Measurements from ENCODE around the gene NHS.

Gene NHS

DNA sequence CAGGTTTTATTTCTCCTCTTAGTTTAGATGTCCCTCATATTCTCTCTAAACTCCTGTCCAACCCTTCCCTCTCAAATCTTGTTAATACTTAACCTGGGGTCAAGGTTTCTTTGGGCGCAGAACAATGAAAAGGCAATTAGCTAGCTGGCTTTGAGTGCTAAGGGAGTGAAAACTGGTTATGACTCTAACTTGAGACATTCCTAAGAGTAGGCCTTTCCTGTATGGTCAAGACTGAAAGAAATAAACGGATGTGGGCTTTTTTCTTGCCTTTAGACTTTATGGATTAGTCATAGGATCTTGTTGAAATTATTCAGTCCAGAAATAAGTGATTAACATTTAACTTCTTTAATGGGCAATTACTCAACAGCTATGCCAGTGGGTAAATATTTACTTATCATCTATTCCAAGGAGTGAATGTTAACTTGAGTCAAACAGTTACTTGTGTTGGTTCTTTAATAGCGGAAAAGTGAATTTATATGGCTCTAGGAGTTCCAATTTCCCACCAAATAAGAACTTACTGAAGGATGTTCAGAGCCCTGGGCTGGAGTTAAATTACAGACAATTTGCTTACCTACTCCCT is 220.5 kb downstream of the NHS start:
- no peak for DNase-seq

- DNase-seq = no peak
These were observed 221.1 kb downstream of the NHS start for GRCh38 chrX:17596061-17596460.

DNA sequence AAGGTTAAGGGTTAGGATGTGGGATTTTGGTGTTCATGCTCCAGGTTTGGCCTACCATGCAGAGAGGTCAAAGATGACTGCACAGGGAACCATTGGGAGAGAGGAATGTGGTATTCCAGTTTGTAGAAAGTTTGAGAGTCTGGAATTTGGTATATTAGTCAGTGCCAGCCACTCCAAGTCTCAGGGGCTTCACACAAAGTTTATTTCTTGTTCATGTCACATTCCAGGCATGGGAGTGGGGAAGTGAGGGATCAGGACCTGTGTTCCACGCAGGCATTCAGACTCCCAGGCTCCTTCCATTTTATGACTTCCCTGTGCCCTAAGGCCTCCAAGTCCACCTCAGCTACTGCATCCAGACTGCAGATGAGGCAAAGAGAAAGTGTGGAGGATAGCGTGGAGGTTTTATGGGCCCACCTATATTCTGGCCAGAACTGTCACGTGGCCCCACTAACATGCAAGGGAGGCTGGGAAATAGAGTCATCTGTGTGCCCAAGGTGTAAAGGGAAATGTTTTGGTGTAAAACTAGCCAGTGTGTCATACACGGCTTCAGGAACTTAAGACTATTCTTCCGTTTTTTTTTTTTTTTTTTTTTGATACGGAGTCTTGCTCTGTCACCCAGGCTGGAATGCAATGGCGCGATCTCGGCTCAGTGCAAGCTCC is 221.7 kb downstream of the NHS start:
- no peak for DNase-seq

DNA sequence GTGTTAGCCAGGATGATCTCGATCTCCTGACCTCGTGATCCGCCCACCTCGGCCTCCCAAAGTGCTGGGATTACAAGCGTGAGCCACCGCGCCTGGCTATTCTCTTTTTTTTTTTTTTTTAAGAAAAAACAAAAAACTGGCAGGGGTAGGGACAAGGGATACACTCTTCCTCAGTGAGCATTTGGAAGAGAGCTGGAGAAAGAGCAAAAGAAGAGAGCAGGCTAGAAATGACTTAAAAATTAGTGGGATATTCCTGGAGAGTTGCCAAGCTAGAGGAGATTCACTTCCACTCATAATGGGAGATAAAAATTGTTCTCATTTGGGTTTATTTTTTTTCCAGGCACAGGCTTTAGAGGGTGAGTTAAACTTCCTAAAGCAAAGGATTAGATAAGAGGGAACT is 222.3 kb downstream of the NHS start:
- DNase-seq = no peak

DNA sequence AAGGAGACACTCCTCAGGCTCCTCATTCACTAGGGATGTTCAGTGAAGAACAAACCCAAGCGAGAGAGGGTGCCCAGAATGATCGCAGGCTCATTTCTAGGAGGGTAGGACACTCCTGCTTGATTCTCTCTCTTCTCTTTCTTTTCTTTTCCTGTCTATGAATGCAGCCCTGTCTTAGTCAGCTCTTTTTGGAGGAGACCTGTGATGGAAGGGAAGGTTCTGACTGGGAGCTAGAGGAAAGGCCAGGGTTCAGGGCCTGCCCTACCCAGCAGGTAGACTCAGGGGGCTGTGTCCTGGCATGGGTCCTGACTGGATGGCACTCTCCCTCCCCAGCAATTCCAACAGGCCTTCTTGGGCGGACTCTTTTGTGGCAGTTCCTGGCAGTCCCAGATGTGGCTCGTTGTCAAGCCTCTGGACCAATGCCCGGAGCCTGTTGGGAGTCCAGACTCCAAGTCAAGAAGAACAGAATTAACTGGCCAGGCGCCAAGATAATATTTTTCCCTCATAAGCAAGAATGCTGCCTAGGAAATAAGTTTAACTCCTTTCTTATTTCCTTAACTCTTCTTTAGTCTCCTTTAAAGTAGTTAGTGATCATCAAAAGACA is 222.9 kb downstream of the NHS start:
- DNase-seq = no peak

DNA sequence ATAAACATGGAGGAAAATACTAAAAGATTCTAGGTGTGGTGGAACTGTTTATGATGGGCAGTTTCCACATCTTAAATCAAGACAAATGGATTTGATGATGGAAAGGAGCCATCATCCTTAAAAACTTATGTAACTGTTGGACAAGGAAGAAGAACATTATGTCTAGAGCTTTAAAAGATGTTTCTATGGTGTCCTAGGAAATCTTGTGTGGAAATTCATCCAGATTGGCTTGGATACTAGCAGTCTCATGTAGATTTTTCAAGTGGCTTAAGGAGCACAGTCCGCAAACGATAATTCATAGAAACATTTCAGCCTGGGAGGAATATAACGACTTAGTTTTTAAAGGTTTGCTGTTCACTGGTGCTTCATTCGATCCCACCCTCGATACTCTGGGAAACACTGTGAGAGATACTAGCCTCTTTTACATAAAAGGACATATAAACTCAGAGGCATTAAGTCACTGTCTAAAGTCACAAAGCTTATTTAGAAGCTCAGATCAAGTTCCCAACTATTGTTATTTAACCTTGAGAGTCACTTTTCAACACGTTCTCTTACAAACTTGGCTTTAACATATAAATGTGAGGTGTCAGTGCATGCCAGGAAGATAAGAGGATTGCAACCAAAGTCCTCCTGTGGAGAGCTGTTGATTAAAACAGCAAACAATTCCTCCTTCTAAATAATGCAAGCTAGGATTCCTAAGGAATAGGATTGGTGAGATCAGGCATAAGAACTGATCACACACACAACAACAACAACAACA is 226.6 kb downstream of the NHS start:
- no peak for DNase-seq

DNA sequence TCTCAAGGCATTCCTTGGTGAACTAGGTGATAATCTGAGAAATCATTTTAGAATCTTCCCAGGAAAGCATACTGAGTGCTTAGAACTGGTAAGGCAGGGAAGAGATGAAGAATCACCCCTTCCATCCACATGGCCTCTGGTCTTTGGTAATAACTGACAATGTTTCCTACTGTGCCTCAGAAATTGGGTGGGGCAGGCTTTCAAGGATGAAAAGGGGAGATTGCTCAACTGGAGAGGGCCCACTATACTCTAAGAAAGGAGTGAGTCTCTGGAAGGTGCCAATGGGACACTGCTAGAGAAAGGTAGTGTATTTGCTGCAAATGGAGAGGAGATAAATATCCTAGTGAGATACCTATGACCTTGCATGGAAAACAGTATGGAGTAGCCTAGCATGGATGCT is 227.2 kb downstream of the NHS start:
- DNase-seq = no peak

DNA sequence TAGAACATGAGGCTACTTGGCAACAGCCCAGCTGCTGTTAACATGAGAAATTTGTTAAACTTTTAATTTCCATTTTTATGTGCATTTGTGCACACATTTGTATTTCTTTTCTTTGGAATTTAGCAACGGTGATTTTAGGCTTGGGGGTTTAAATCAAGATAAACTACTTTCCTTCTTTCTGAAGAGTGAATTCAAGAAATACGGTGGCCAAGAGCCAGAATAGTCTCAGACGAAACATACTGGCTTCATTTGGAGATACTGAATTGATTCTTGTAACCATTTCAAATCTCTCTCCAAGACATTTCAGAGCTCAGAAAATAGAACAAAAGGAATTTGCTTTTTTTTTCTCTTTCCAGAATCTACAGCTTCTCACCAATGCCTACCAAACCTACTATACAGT is 228.2 kb downstream of the NHS start:
- DNase-seq = no peak

DNA sequence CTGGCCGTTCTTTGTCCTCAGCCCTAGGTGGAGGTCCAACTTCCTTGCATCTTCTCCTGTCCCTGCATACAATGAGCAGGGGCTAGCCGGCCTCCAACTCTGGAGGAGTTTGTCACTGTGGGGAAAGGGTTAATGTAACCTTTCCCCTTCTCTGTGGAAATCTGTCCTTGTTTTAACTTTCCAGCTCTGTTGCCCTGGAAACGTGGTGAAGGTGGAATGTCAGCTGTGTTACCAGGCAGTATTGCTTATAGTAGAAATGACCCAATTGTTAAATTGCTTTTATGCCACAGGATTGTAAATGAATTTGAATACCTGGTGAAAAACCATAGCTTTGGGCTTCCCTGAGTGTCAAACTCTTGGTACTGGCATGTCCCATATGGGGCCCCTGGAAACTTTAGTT is 230.7 kb downstream of the NHS start:
- DNase-seq = no peak

GRCh38 chrX:17606231-17606630 is 231.2 kb downstream of the NHS start:
- DNase-seq = no peak

DNA sequence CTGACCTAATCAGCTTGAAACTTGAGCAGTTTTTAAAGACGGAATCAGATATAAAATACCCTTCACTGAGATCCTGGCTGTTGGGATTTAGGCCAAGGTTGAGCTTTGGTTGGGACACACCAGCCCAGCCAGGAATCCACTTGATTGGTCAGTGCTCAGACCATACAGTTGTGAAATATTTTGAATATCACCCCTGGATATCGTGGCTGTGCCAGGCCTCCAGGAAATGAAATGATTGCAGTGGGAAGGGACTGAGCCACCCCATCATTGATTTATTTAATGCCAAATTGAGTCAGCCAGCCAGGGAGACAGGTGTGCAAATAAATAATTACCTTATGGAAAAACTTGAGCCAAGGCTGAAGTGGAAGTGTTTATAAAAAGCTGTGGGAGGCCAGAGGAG is 233.9 kb downstream of the NHS start:
- DNase-seq = no peak

DNA sequence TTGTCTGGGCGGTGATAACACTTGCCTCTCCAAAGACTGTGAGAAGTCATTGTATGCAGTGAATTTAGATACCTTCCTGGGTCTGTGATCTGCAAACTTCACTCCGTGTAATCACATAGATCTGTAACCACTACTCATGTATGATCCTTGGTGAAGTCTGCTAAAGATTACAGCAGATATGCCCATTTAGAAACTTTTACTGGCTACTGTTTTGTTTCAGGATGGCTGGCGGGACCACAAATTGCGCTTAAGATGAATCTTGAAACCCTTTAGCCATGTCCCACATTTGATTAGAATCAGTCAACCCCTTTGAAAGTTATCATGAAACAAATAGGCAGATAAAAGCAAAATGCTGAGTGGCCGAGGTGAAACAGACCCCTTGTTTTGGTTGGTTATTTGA is 235.8 kb downstream of the NHS start:
- no peak for DNase-seq

DNA sequence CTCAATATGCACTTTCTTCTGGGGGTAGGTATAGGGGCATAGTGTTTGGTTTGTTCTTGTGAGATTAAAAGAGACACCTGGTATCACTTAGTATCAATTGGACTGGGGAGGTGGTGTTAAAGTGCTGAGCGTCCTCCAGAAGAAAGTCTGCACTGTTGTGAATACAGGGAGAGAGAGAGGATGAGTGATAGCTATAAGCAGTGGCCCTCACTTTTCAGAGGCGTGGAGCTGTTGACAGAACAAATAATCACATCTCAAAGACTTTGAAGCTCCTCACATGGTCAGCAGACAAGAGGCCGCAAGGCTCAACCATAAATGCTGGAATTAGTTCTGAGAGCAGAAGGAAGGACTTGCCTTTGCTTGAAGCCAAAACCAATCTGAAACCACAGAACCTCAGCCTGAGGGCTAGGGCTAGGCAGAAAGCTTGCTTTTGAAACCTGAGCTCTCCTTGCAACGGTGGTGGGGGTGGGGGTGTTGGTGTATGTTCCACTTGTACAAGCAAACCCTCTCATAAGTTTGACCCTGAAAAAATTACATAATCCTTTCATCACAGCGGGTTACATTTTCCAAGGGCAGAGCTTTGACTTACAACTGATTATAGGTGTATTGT is 239.1 kb downstream of the NHS start:
- DNase-seq = no peak

DNA sequence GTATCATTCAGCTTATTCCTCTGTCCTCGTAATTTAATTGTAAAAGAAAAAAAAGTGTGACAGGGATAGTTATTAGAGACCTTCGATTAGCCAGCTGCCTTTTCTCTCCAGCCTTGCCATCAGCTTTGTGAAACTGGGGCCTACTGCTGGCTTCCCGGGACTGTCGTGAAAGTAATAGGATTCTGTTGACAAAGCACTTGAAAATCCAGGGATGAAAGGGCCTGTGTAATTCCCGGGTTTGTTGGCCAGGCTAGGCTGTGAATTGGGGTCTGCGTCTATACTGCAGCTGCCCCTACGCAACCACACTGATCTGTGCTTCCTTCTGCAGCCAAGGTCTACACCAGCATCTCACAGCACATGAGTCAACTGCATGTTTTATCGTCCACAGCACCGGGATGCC is 241.9 kb downstream of the NHS start:
- no peak for DNase-seq

- no peak for DNase-seq
These were observed 242.8 kb downstream of the NHS start for GRCh38 chrX:17617806-17618205.

DNA sequence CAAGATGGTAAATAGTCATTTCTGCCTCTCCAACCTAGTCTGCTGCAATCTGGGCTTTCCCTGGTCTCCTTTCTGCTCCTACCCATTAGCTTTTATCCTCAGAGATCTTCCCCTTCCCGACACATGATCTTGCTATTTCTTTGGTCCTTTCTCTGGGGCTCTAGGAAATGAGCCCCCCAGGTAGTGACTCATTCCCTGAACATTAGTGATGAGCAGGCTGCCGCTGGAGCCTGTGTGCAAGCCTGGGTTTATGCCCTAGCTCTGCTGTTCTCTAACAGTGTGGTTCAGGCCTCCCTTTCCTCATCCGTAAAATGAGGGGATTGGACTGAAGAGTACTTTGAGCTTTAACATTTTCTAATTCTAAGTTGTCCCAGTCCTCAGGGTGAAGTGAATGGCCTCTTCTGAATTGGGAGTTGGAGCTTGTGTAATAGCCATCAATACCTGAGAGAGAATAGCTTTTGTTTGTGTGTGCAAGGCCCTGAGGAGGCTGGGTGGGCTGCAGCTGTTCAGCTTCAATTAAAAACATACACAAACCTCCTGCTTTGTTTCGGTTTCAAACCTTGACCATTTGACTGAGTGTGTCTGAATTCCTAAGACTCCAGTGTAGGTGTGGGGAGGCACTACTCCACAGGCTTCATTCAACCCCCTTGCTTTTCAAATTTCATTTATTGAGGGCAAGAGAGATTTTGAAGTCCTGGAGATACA is 246.7 kb downstream of the NHS start:
- DNase-seq = no peak

- DNase-seq = no peak
These were observed 247.3 kb downstream of the NHS start for GRCh38 chrX:17622331-17622730.

DNA sequence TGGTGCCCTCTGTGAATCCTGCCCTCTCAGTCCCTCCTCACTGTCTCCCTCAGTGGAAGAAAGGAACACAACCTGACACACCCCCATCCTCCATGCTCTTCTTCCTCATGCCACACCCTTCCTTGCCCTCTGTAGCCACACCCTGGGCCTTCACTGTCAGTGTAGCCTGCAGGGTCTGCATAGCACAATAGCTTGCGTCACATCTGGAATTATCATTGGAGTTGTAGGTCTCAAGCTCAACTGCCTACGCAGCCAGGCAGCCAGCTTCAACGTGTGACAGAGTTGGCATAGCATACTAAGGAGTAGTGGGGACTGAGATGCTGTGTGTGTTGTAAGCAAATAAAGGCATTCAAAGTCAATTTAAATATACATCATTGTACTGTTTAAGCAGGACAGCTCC is 248.8 kb downstream of the NHS start:
- no peak for DNase-seq

DNA sequence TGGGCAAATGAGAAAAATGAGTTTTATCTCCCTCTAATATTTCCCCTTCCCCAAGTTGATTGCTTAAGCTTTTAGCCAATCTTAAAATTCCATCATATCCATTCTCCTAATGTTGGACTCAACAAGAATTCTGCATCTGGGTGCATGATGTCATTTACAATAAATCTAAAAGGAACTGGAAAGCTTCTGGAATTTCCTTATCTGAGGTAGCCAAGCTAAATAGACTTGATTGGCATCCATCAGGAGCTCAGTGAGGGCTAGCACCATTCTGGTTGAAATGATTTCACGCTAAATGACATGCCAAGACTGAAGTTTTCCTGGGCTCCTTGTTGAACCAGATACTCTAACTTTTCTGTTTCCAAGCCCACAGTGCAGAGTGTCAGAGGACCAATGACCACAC is 252.0 kb downstream of the NHS start:
- DNase-seq = no peak

DNA sequence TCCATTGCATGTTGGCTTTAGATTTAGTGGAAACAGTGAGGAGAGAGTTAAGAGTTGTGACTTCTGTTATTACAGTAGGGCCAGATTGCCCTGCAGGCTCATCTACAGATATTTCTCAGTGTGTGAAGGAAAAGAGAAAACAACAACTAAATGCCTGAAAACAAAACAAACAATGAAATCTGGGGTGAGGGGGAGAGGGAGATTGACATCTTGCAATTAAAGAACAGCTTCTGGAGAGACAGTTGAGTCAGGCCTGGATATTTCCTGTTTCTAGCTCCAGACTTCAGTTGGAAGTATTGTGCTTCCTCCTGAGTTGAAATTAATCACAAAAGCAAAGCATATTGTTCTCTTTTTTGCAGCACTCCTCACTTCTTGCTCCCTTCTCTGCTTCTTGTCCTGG is 254.0 kb downstream of the NHS start:
- no peak for DNase-seq

GRCh38 chrX:17629519-17629918 is 254.5 kb downstream of the NHS start:
- no peak for DNase-seq

DNA sequence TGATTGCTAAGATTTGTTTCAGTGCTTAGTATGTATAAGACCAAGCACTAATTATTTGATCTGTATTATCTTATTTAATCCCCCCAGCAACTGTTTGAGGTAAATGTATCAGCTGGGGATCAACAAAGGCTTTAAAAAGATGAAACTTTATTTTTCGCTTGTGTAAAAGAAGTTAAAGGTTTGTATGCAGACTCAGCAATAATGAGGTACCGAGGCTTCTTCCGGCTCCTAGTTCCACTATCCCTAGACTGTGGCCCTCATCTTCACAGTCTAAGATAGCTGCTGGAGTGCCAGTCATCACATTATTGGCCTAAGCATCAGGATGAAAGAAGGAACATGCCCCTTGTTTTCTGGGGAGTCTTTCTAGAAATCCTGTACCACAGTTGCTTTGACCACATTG is 256.6 kb downstream of the NHS start:
- DNase-seq = no peak

GRCh38 chrX:17632942-17633341 is 257.9 kb downstream of the NHS start:
- DNase-seq = no peak
